ENCODE data around the gene CAMK2N2.

CAMK2N2 gene

GRCh38 chr3:184218814-184219213 is 42.5 kb downstream of the CAMK2N2 start:
- DNase-seq (ENCODE audit: low read depth): no peak
- in situ Hi-C loops (cut with HindIII; ENCODE audit: low sequenced_read_pairs): no loop called here
- no peak overlapping the region for H3K4me3 ChIP-seq (ENCODE audit: low read depth, low read length)
- no peak for TF ChIP-seq CTCF (IDR thresholded peaks at IDR 0.05; ENCODE audit: low read depth, low read length, missing control alignments)

DNA sequence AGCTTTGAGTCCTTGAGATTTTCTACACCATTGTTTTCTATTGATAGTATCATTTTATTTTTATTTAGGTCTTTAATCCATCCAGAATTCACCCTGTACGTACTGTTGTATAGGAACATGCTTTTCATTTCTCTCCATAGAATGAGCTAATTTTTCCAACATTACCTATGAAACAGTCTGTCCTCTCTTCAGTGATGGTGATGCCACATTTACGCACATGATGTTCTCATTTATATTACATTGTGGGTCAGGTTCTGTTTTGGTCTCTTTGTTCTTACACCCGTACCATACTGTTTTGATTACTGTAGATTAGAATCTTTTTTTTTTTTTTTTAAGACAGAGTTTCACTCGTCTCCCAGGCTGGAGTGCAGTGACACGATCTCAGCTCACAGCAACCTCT is 49.6 kb downstream of the CAMK2N2 start:
- DNase-seq (ENCODE audit: low read depth): no peak
- TF ChIP-seq CTCF (IDR thresholded peaks at IDR 0.05; ENCODE audit: low read depth, low read length, missing control alignments): no peak
- in situ Hi-C loops (cut with HindIII; ENCODE audit: low sequenced_read_pairs): no loop called here
- H3K4me3 ChIP-seq (ENCODE audit: low read depth, low read length): no peak overlapping the region

DNA sequence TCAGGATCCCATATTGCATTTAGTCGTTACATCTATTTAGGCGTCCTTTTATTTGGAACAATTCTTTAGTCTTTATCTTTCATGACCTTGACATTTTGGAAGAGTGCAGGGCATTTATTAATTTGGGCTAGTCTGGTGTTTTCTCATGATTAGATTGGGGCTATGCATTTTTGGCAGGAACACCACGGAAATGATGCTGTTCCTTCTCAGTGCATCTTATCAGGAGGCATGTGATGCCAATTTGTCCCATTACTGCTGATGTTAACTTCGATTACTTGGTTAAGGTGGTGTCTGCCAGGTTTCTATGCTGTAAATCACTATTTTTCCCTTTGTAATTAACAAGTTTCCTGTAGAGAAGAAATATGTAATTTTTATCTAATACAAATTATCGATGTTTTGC is 50.1 kb downstream of the CAMK2N2 start:
- in situ Hi-C loops (cut with HindIII; ENCODE audit: low sequenced_read_pairs): no loop called here
- no peak for DNase-seq (ENCODE audit: low read depth)
- no peak for TF ChIP-seq CTCF (IDR thresholded peaks at IDR 0.05; ENCODE audit: low read depth, low read length, missing control alignments)
- no peak overlapping the region for H3K4me3 ChIP-seq (ENCODE audit: low read depth, low read length)

Data from astrocyte of the cerebellum (primary cell).